Vagina (tissue), 2 donors: ENCODE data around the gene ANKRD44.

Experiments
- POLR2A ChIP-seq, 2 donors: fragments of 450-650 bp; IDR thresholded peaks; one replicate each; pipeline ENCODE4 v1.6.1; 2017; ENCODE audit warnings: antibody characterized with exemption in 2 of 2, mild to moderate bottlenecking in 2 of 2, moderate library complexity in 2 of 2
- TF ChIP-seq, protein P1 (sequence below), 3 experiments: fragments of 450-650 bp in 2 of 3; fragments of 200-600 bp in 1 of 3; sonication (generic) in 1 of 3; IDR thresholded peaks; one replicate each; pipeline ENCODE4 v1.5.1; 2017 to 2019; ENCODE audit warnings: antibody characterized with exemption in 3 of 3, mild to moderate bottlenecking in 2 of 3, moderate library complexity in 2 of 3

DNA sequence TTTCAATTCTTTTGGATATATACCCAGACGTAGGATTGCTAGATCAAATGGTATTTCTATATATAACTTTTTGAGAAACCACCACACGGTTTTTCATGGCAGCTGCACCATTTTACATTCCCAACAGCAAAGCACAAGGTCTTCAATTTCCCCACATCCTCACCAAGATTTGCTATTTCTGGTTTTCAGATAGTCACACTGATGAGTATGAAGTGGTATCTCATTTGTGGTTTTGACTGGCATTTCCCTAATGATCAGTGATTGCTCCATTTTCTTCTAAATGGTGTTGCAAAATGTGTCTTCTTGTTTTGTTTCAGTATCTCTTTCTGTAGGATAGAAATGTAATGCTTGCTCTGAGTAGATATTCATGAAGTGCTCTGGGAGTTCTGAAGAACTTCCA, 52.0 kb downstream of the ANKRD44 start:
- TF ChIP-seq, protein P1, sequence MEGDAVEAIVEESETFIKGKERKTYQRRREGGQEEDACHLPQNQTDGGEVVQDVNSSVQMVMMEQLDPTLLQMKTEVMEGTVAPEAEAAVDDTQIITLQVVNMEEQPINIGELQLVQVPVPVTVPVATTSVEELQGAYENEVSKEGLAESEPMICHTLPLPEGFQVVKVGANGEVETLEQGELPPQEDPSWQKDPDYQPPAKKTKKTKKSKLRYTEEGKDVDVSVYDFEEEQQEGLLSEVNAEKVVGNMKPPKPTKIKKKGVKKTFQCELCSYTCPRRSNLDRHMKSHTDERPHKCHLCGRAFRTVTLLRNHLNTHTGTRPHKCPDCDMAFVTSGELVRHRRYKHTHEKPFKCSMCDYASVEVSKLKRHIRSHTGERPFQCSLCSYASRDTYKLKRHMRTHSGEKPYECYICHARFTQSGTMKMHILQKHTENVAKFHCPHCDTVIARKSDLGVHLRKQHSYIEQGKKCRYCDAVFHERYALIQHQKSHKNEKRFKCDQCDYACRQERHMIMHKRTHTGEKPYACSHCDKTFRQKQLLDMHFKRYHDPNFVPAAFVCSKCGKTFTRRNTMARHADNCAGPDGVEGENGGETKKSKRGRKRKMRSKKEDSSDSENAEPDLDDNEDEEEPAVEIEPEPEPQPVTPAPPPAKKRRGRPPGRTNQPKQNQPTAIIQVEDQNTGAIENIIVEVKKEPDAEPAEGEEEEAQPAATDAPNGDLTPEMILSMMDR (IDR thresholded peaks at IDR 0.05): no peak
- TF ChIP-seq POLR2A (IDR thresholded peaks at IDR 0.05): no peak
